GM12892 (cell line): ENCODE measurements around the gene DNAJB5.

Experiments used
- POLR2A ChIP-seq: IDR thresholded peaks from 2 replicates; pipeline ENCODE4 v1.6.1; 2011; ENCODE audit warnings: low read depth, low read length, control low read depth
- POLR2AphosphoS5 ChIP-seq: IDR thresholded peaks from 2 replicates; pipeline ENCODE4 v1.6.1; 2011; ENCODE audit warnings: low read depth, low read length, control low read depth
- TAF1 ChIP-seq: IDR thresholded peaks from 2 replicates; pipeline ENCODE4 v1.6.1; 2011; ENCODE audit warnings: low read depth, mild to moderate bottlenecking, control low read depth, low read length, borderline replicate concordance

DNA sequence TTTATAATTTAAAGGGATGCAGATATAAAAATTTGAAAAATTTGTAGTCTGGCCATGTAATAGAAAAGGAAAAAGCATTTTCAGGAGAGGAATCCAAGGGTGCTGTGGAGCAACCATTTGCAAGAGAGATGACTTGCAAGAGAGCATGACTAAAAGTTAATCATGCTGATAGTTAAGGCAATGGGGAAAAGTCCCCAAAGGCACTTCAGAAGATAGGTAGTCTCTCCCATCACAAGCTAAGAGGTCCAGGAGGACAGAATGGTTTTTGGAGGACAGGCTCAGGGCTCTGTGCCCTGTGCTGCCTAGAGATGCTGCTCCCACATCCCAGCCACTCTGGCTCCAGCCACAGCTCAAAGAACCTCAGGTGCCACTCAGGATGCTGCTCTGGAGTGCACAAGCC lies 38.8 kb downstream of the DNAJB5 start:
- TF ChIP-seq POLR2A (no peak), POLR2AphosphoS5 (no peak), TAF1 (no peak)
